NCI-H1436 (cell line): ENCODE measurements around the gene CRHR2.

Experiments used
- DNase-seq: peaks from one replicate; lab custom pipeline; 2025; lab: John Stamatoyannopoulos, UW

The CRHR2 gene

DNA sequence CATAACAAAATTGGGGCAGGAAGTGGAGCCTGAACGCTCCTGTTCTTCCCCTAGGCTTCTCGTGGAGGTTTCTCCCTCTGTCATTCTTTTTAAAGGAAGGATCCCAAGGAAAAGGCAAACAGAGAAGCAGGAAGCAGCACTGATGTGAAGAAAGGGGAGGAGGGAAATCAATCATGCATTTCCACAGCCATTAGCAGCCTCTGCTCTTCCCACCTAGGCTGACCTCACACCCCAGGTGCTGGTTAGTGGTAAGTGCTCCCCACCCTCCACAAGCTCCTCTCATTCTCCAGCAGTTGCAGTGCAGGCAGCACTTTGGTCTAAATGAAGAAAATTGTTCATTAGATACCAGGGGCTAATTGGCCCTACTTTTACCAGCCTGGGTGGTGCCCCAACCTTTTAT lies 2.6 kb downstream of the CRHR2 start:
- peak; percentile 23 for DNase-seq

GRCh38 chr7:30678805-30679204 lies 3.5 kb downstream of the CRHR2 start:
- DNase-seq = no peak

GRCh38 chr7:30674876-30675275 lies 7.4 kb downstream of the CRHR2 start:
- no peak for DNase-seq

GRCh38 chr7:30674420-30674819 lies 7.8 kb downstream of the CRHR2 start:
- DNase-seq = no peak

GRCh38 chr7:30671793-30672465 lies 10.3 kb downstream of the CRHR2 start:
- DNase-seq = no peak

- DNase-seq = no peak
These were observed 14.2 kb downstream of the CRHR2 start for GRCh38 chr7:30668102-30668501.

- DNase-seq = no peak
These were observed 15.1 kb downstream of the CRHR2 start for GRCh38 chr7:30667172-30667571.

DNA sequence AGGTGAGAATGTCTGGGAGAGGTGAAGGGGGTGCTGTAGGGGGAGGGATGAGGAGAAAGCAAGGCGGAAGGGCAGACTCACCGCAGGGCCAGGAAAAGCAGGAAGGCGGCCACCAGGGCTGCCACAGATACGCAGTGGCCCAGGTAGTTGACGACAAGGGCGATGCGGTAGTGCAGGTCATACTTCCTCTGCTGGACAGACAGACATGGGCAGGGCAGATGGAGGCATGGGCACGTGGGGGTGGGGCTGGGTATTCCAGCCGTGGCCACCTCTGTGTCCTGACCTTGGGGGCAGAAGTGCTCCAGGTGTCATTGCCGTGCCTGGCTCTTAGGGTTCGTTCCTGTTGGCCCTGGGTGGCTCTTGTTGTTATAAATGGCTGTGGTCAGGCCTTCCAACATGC lies 16.8 kb downstream of the CRHR2 start:
- no peak for DNase-seq

GRCh38 chr7:30665043-30665442 lies 17.2 kb downstream of the CRHR2 start:
- DNase-seq = no peak

DNA sequence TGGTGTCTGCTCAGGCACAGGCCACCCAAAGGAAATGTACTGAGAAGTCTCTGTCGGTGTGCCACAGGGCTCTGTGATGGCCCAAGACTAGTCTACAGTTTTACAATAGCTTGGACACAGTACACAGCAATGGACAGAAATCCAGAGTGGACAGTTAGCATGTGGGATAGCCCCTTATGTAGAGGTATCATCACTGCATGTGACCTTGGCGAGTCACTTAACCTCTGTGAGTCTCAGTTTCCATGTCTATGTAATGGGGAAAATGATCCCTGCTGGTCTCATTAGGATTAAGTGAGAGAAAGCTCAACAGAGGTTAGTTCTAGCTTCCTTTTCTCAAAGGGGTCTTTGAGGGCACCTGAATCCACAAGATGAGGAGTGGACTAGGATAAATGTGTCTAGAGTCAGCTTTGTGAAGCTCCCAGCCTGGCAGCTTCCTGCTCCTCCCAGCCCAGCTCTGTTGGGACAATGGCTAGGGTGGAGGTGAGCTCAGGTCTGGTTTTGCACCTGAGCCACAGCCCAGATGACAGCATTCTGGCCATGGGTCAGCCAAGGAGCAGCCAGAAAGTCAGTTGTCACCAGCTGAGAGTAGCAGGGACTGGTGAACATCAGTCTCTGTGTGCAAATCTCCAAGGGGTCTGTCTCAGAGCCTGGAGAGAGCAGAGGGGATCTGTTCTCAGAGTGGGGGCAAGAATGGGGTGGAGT lies 17.9 kb downstream of the CRHR2 start:
- no peak for DNase-seq

- no peak for DNase-seq
These were observed 18.8 kb downstream of the CRHR2 start for GRCh38 chr7:30663414-30663813.

GRCh38 chr7:30662431-30662939 lies 19.8 kb downstream of the CRHR2 start:
- no peak for DNase-seq

- no peak for DNase-seq
These were observed 20.3 kb downstream of the CRHR2 start for GRCh38 chr7:30661926-30662325.

GRCh38 chr7:30660331-30661255 lies 21.7 kb downstream of the CRHR2 start:
- peak; percentile 39 for DNase-seq

- DNase-seq = no peak
These were observed 22.9 kb downstream of the CRHR2 start for GRCh38 chr7:30659312-30659711.

DNA sequence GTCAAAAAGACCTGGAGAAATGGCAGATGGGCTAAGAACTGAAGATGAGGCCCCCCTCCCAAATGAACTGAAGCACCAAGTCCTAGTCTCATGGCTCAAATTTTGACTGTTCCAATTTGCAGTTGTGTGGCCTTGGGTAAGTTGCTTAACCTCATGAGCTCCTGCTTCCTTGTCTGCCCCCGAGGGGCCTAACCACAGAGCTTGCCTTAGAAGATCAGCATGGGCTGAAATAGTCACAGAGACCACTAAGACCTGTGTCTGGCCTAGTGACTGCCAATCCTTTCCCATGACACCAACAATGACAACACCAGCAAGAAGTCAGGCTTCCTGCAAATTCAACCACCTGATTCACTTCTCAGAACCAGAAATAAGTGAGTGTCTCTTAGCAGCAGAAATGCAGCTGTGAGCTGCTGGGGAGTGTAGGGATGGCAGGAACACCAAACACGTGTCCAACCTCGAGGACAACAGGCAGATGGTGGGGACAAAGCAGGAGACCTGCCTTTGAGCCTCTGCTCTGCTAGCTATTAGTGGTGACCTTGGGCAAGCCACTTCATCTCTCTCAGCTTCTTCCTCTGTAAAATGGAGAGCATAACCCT lies 23.7 kb downstream of the CRHR2 start:
- no peak for DNase-seq

DNA sequence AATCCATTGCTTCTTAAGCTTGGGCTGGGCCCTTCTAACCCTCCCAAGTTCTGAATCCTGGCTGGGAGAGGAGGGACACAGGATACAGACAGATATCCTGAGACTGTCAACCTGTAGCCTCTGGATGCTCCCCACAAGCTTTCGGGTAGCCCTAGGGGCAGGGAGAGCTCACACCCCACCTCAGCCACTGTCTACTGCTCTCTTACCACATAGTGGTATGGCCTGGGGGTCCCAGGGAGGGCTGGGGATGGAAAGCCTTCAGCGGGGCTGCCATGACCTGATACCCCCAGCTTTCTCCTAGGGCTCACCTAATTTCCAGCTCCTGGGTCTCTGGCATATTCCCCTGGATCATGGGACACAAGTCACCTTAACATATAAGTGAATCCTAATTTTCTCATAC lies 25.1 kb downstream of the CRHR2 start:
- DNase-seq = no peak

GRCh38 chr7:30656006-30656957 lies 26.0 kb downstream of the CRHR2 start:
- no peak for DNase-seq

DNA sequence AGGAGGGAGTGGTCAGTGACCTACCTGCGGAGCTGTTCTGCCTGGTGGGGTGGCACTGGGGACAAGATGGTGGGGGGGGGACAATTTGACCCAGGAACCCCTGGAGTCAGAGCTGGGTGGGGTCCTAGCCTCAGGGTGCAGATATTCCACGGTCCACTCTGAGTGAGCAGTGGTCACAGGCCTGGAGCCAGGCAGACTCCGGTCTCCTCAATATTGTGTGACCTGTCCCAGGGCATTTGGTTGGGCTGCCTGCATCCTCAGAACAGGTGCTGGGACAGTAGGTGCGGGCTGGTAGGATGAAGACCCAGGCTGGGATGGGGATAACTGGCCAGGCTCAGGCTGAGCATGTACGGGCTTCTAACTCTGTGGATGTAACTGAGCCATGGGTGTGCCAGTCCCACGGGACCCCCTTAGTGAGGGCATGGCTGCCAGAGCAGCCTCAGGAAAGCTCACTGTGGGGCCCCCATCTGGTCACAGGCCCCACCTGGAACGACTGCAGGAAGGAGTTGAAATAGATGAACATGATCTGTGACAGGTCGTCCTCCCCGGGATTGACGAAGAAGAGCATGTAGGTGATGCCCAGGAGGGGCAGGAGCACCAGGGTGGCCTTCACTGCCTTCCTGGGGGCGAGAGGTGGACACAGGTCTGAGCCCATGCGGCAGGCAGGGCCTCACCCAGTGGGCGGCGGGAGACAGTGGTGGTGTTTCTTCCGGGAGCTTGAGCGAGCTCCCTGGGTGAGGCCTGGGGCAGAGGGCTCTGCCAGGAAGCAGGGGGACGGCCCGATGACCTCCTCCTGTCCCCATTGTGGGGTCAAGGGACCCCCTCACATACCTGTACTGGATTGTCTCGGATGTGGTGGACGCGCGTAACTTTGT lies 26.9 kb downstream of the CRHR2 start:
- no peak for DNase-seq
